ENCODE results near the gene BCL2L1.

DNA sequence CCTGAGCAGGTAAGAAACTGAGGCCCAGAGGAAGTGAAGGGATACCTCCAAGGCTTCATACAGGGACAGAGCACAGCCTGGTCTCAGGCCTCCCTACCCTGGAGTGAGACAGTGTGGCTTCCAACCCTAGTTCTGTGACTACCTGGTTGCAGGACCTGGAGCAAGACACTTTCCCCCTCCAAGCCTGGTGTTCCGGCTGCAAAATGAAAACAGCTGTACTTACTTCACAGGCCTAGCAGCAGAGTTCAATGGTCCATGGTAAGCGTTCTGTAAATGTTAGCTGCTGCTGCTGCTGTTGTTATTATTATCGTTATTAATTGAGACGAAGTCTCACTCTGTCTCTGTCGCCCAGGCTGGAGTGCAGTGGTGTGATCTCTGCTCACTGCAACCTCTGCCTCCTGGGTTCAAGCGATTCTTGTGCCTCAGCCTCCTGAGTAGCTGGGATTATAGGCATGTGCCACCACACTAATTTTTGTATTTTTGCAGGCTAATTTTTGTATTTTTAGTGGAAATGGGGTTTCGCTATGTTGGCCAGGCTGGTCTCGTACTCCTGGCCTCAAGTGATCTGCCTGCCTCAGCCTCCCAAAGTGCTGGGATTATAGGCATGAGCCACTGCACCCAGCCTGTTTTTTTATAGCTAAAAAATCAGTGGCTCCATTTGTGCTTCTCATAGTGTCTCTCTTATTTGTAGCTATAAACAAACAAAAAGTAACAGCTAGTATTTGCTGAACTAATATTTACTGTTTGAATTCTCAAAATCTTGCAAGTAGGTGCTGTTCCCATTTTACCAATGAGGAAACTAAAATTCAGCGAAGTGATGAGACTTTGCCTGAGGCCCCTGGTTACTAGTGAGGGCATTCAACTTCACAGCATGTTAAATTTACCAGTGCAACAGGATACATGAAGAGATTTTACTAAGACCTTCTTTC is 43.0 kb downstream of the BCL2L1 start:
- no peak for TF ChIP-seq CTCF (IDR thresholded peaks at IDR 0.05)
- no peak for TF ChIP-seq POLR2A (IDR thresholded peaks at IDR 0.05)

Measured in body of pancreas (tissue), 4 donors.